ENCODE data around the gene INAFM2.

DNA sequence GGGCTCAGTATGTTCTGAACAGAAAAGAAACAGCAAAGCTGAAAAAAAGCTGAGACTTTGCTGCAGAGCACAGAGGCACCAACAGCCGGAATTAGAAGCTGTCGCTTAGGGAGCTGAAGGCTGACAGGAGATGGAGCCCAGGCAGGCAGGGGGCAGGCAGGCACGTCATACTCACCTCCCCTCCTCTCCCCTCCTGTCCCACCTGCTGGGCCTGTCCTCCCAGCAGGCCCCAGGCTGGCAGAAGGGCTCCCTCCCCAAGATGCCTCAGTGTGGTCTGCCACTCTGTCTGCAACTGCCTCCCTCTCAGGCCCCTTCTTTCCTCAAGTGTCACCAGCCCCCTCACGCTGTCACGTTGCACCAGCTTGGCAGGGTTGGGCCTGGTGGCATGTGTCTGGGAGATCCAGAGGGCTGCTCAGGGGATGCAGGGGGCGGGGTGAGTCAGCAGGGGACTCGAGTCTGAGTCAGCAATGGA lies 37.4 kb upstream of the INAFM2 start:
- TF ChIP-seq, protein P1, sequence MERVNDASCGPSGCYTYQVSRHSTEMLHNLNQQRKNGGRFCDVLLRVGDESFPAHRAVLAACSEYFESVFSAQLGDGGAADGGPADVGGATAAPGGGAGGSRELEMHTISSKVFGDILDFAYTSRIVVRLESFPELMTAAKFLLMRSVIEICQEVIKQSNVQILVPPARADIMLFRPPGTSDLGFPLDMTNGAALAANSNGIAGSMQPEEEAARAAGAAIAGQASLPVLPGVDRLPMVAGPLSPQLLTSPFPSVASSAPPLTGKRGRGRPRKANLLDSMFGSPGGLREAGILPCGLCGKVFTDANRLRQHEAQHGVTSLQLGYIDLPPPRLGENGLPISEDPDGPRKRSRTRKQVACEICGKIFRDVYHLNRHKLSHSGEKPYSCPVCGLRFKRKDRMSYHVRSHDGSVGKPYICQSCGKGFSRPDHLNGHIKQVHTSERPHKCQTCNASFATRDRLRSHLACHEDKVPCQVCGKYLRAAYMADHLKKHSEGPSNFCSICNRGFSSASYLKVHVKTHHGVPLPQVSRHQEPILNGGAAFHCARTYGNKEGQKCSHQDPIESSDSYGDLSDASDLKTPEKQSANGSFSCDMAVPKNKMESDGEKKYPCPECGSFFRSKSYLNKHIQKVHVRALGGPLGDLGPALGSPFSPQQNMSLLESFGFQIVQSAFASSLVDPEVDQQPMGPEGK (CRISPR knock-in tag; IDR thresholded peaks at IDR 0.05; ENCODE audit: borderline replicate concordance), result no peak
- TF ChIP-seq, protein P2, sequence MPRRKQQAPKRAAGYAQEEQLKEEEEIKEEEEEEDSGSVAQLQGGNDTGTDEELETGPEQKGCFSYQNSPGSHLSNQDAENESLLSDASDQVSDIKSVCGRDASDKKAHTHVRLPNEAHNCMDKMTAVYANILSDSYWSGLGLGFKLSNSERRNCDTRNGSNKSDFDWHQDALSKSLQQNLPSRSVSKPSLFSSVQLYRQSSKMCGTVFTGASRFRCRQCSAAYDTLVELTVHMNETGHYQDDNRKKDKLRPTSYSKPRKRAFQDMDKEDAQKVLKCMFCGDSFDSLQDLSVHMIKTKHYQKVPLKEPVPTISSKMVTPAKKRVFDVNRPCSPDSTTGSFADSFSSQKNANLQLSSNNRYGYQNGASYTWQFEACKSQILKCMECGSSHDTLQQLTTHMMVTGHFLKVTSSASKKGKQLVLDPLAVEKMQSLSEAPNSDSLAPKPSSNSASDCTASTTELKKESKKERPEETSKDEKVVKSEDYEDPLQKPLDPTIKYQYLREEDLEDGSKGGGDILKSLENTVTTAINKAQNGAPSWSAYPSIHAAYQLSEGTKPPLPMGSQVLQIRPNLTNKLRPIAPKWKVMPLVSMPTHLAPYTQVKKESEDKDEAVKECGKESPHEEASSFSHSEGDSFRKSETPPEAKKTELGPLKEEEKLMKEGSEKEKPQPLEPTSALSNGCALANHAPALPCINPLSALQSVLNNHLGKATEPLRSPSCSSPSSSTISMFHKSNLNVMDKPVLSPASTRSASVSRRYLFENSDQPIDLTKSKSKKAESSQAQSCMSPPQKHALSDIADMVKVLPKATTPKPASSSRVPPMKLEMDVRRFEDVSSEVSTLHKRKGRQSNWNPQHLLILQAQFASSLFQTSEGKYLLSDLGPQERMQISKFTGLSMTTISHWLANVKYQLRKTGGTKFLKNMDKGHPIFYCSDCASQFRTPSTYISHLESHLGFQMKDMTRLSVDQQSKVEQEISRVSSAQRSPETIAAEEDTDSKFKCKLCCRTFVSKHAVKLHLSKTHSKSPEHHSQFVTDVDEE (CRISPR knock-in tag; IDR thresholded peaks at IDR 0.05), result no peak
- TF ChIP-seq TOX (CRISPR knock-in tag; IDR thresholded peaks at IDR 0.05; ENCODE audit: borderline replicate concordance), result no peak
- no peak for TF ChIP-seq TCF4 (CRISPR knock-in tag; IDR thresholded peaks at IDR 0.05; ENCODE audit: borderline replicate concordance)
- no peak for TF ChIP-seq OSR1 (CRISPR knock-in tag; IDR thresholded peaks at IDR 0.05)
- TF ChIP-seq CREB5 (CRISPR knock-in tag; IDR thresholded peaks at IDR 0.05; ENCODE audit: low read depth), result no peak
- TF ChIP-seq ZFP30 (CRISPR knock-in tag; IDR thresholded peaks at IDR 0.05), result no peak
- TF ChIP-seq GLIS3 (CRISPR knock-in tag; IDR thresholded peaks at IDR 0.05), result no peak
- no peak for TF ChIP-seq SNAI2 (CRISPR knock-in tag; IDR thresholded peaks at IDR 0.05)
- TF ChIP-seq ZFP3 (CRISPR knock-in tag; IDR thresholded peaks at IDR 0.05), result no peak
- no peak for TF ChIP-seq CSDC2 (CRISPR knock-in tag; IDR thresholded peaks at IDR 0.05)
